Astrocyte (in vitro differentiated cells and primary cell): Measurements from ENCODE around the gene PROM1. TPM values are rescaled to one million over a fixed set of nuclear protein-coding genes. Genes with fewer than 3 reads are reported as not detected.

Source experiments
- DNase-seq: peaks from one replicate; pipeline ENCODE4 v3.0.0-alpha.2; 2010; ENCODE audit warnings: low read depth
- FAIRE-seq: peaks from 2 replicates; lab custom pipeline; 2011; peaks lifted over from hg19 to GRCh38; lab: Jason Lieb, UNC
- H2AFZ ChIP-seq: 2 replicates; pipeline ENCODE4 v1.6.0; 2012; ENCODE audit warnings: low read depth, low read length, inconsistent platforms
- H3K27ac ChIP-seq: 2 replicates; pipeline ENCODE4 v1.5.1; 2011; ENCODE audit warnings: low read depth, low read length, inconsistent platforms
- H3K27me3 ChIP-seq: 2 replicates; pipeline ENCODE4 v1.6.0; 2011; ENCODE audit warnings: low read length, inconsistent platforms; ENCODE audit not compliant: insufficient read depth
- H3K36me3 ChIP-seq: 2 replicates; pipeline ENCODE4 v1.5.1; 2011; ENCODE audit warnings: low read length, inconsistent platforms; ENCODE audit not compliant: insufficient read depth
- H3K4me1 ChIP-seq: 2 replicates; pipeline ENCODE4 v1.5.1; 2011; ENCODE audit warnings: low read length, inconsistent platforms; ENCODE audit not compliant: insufficient read depth
- H3K4me2 ChIP-seq: 2 replicates; pipeline ENCODE4 v1.6.0; 2012; ENCODE audit warnings: low read length, inconsistent platforms
- H3K4me3 ChIP-seq: 2 replicates; pipeline ENCODE4 v1.5.1; 2011; ENCODE audit warnings: low read depth, mild to moderate bottlenecking, low read length, inconsistent platforms; ENCODE audit not compliant: insufficient read depth
- H3K79me2 ChIP-seq: 2 replicates; pipeline ENCODE4 v1.6.0; 2012; ENCODE audit warnings: mild to moderate bottlenecking, low read length, inconsistent platforms; ENCODE audit not compliant: insufficient read depth
- H3K9ac ChIP-seq: 2 replicates; pipeline ENCODE4 v1.6.0; 2012; ENCODE audit warnings: mild to moderate bottlenecking, low read length, inconsistent platforms
- H3K9me3 ChIP-seq: 2 replicates; pipeline ENCODE4 v1.5.1; 2012; ENCODE audit warnings: low read depth, mild to moderate bottlenecking, low read length, inconsistent platforms; ENCODE audit not compliant: insufficient read depth
- H4K20me1 ChIP-seq: 2 replicates; pipeline ENCODE4 v1.6.0; 2012; ENCODE audit warnings: low read length, inconsistent platforms; ENCODE audit not compliant: insufficient read depth
- H3K27ac Mint-ChIP-seq: one replicate; pipeline ENCODE4 v1.8.0; 2021; ENCODE audit warnings: mild to moderate bottlenecking, mixed read lengths; ENCODE audit not compliant: unreplicated experiment
- H3K27me3 Mint-ChIP-seq: one replicate; pipeline ENCODE4 v1.8.0; 2021; ENCODE audit warnings: low read depth, mixed read lengths; ENCODE audit not compliant: unreplicated experiment
- H3K36me3 Mint-ChIP-seq: one replicate; pipeline ENCODE4 v1.8.0; 2021; ENCODE audit warnings: low read depth, mixed read lengths; ENCODE audit not compliant: unreplicated experiment
- H3K4me1 Mint-ChIP-seq: one replicate; pipeline ENCODE4 v1.8.0; 2021; ENCODE audit warnings: low read depth, mixed read lengths; ENCODE audit not compliant: unreplicated experiment
- H3K4me3 Mint-ChIP-seq: one replicate; pipeline ENCODE4 v1.8.0; 2021; ENCODE audit warnings: mild to moderate bottlenecking, moderate library complexity, mixed read lengths; ENCODE audit not compliant: unreplicated experiment
- H3K9me3 Mint-ChIP-seq: one replicate; pipeline ENCODE4 v1.8.0; 2021; ENCODE audit warnings: mild to moderate bottlenecking, mixed read lengths; ENCODE audit not compliant: unreplicated experiment
- CTCF ChIP-seq: IDR thresholded peaks from 2 replicates; pipeline ENCODE4 v1.5.1; 2011; ENCODE audit warnings: low read depth, mild to moderate bottlenecking, inconsistent platforms, low read length, moderate library complexity; ENCODE audit not compliant: insufficient read depth
- EZH2 ChIP-seq: IDR thresholded peaks from 2 replicates; pipeline ENCODE4 v1.6.1; 2012; ENCODE audit warnings: mild to moderate bottlenecking, low read length, inconsistent platforms; ENCODE audit not compliant: insufficient read depth
- total RNA-seq: library from RNA; stranded (reverse); gene quantifications from 2 replicates; pipeline ENCODE4 v1.2.1, GENCODE V29; 2021

PROM1 gene
- total RNA-seq, 1 donor from 2014 or later: 34.5 TPM

- Mint-ChIP-seq H3K4me3 (no peak overlapping the region), H3K9me3 (peaks cover 1% of the 10 kb centered on the region), H3K4me1 (peaks cover 3% of the 10 kb centered on the region), H3K27me3 (no peaks in the 10 kb centered on the region), H3K27ac (no peak overlapping the region), H3K36me3 (peaks cover 5% of the 10 kb centered on the region)
- H2AFZ ChIP-seq: no peak overlapping the region
- H3K27ac ChIP-seq: no peak overlapping the region
- H3K9ac ChIP-seq: no peak overlapping the region
- H3K79me2 ChIP-seq: no peaks in the 10 kb centered on the region
- DNase-seq: no peak
- no peak for FAIRE-seq
- H3K27me3 ChIP-seq: no peaks in the 10 kb centered on the region
- no peak overlapping the region for H3K4me3 ChIP-seq
- no peaks in the 10 kb centered on the region for H3K36me3 ChIP-seq
- H4K20me1 ChIP-seq: no peaks in the 10 kb centered on the region
- no peaks in the 10 kb centered on the region for H3K4me1 ChIP-seq
- TF ChIP-seq EZH2 (no peak), CTCF (no peak)
- no peaks in the 10 kb centered on the region for H3K9me3 ChIP-seq
- no peak overlapping the region for H3K4me2 ChIP-seq
These were observed 21.2 kb downstream of the PROM1 start for GRCh38 chr4:16062601-16063000.

- no peaks in the 10 kb centered on the region for H3K4me1 Mint-ChIP-seq
- no peaks in the 10 kb centered on the region for H3K27me3 Mint-ChIP-seq
- peaks cover 5% of the 10 kb centered on the region for H3K36me3 Mint-ChIP-seq
- H3K27ac Mint-ChIP-seq: no peak overlapping the region
- TF ChIP-seq CTCF (no peak), EZH2 (no peak)
- Histone ChIP-seq H3K9ac (no peak overlapping the region), H2AFZ (no peak overlapping the region), H3K27ac (no peak overlapping the region), H3K4me1 (no peaks in the 10 kb centered on the region), H4K20me1 (no peaks in the 10 kb centered on the region), H3K27me3 (peaks cover 6% of the 10 kb centered on the region), H3K4me3 (no peak overlapping the region), H3K36me3 (no peaks in the 10 kb centered on the region), H3K4me2 (no peak overlapping the region), H3K9me3 (no peaks in the 10 kb centered on the region), H3K79me2 (no peaks in the 10 kb centered on the region)
- H3K9me3 Mint-ChIP-seq: no peaks in the 10 kb centered on the region
- FAIRE-seq (no peak), DNase-seq (no peak)
- no peak overlapping the region for H3K4me3 Mint-ChIP-seq
These were observed 27.0 kb downstream of the PROM1 start for GRCh38 chr4:16056681-16057385.

GRCh38 chr4:16055873-16056272, 27.9 kb downstream of the PROM1 start:
- H3K9me3 ChIP-seq: no peaks in the 10 kb centered on the region
- Mint-ChIP-seq H3K27me3 (no peaks in the 10 kb centered on the region), H3K27ac (no peak overlapping the region), H3K4me3 (no peak overlapping the region), H3K9me3 (no peaks in the 10 kb centered on the region), H3K36me3 (peaks cover 5% of the 10 kb centered on the region), H3K4me1 (no peaks in the 10 kb centered on the region)
- no peaks in the 10 kb centered on the region for H4K20me1 ChIP-seq
- H3K36me3 ChIP-seq: no peaks in the 10 kb centered on the region
- no peak overlapping the region for H3K4me3 ChIP-seq
- TF ChIP-seq EZH2 (no peak), CTCF (no peak)
- no peaks in the 10 kb centered on the region for H3K79me2 ChIP-seq
- H2AFZ ChIP-seq: no peak overlapping the region
- H3K27ac ChIP-seq: no peak overlapping the region
- DNase-seq (no peak), FAIRE-seq (no peak)
- H3K4me2 ChIP-seq: no peak overlapping the region
- H3K9ac ChIP-seq: no peak overlapping the region
- H3K27me3 ChIP-seq: peaks cover 14% of the 10 kb centered on the region
- no peaks in the 10 kb centered on the region for H3K4me1 ChIP-seq
